IPS-11a (cell line): ENCODE results near the gene CCNT1.
A peak's percentile ranks its signal among the peaks of the same experiment; 100 is the strongest.
"Not testable (repeated sequence)": the region's sequence is repeated elsewhere in the genome, so short reads cannot be mapped to it uniquely, and the experiment has no call there.

Experiments
- H3K4me3 ChIP-seq: one replicate; pipeline ENCODE4 v1.5.1; 2013; ENCODE audit warnings: low read depth, low read length, control low read depth

Gene CCNT1

DNA sequence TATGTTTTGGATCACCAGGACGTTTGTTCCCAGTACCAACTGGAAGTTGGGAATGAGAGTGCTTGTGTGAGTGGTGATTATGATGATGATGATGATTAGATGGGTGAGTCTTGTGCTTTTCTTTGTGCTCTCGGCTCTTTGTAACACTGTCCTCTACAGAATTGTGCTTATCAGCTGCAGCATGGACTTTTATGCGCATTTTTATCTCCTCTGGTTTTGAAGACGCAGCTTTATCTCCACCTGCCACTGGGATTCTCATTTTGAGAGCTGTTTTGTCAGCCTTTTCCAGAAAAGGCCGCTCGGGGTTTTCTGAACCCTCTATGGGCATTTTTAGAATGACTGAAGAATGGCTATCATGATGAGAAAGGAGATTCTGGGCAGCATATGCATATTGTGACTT, 22.9 kb downstream of the CCNT1 start:
- H3K4me3 ChIP-seq = no peak overlapping the region

DNA sequence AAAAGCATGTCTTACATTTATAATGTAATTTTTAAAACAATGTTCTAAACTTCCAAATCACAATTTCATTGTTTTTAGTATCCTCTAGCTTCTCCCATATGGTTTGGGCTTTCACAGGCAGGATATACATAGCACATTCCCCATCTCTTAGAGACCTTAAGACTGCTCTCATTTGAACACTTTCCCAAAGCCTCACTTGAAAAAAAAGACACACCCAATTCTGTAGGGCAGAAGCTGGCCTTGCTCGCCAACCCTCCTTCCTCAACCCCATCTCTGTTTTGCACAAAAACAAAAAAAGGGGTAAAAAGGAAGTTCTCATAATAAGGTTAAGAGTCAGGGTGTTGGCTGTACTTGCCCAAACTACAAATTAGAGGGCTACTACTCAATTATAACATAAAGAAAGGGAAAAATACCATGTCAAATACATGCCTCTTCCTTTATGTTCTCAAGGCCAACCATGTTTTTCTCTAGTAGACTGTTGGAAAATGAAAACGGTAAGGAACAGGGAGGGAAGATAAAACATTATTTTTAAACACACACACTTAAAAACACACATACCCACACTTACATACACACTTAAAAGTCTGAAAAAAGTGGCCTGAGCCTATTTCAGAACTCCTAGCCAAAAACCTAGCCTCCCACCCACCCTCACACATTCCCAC, 24.6 kb downstream of the CCNT1 start:
- H3K4me3 ChIP-seq = no peak overlapping the region

DNA sequence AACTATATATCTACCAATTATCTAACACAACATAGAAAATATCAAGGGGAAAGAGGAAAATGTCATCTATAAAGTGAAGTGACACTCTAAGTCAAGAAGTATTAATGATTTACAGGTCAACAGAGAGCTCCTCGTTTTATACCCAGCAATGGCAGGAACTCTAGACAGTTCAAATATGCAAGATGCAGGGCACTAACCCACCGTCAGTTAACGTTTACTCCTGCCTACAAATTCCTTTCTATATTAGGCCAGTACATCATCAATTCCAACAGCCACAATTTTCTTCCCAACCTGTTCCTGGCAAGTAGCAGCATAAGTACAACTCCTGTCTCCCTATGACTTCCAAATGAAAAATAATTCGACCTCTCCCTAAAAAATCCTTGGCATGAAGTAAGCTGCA, 25.5 kb downstream of the CCNT1 start:
- no peak overlapping the region for H3K4me3 ChIP-seq

DNA sequence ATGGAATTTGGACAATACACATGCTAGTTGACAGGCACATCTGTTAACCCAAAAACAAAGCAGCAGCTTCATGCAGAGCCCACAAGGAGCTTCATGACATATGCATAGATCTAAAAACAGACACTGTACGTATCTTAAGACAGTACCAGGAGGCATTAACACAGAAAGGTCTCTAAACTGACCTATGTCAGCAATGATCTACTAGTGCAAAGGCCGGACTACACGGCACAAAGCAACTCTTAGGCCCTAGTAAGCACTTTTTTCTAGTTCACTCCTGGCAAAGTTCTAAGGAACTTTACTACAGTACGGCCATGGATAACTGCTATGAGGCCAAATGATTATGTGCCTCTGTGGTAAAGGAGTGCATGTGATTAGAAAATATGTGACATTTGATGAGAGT, 26.1 kb downstream of the CCNT1 start:
- H3K4me3 ChIP-seq = no peak overlapping the region

DNA sequence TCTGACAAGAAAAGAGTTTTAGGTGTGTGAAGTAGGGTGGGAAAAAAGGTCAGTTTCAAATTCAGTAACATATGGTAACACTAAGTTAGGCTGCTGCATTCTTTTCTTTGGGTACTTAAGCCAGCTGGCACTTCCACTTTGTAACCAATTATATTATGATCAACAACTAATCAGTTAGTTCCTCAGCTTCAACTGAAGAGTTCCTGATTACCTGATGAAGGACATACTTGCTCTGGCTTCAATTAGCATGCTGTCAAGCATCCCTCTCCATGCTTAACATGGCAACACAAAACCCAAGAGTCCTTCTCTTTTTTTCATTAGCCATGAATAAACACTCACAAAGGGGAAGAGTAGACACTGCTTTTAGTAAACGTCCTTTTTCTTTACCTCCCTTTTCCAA, 27.7 kb downstream of the CCNT1 start:
- no peak overlapping the region for H3K4me3 ChIP-seq

DNA sequence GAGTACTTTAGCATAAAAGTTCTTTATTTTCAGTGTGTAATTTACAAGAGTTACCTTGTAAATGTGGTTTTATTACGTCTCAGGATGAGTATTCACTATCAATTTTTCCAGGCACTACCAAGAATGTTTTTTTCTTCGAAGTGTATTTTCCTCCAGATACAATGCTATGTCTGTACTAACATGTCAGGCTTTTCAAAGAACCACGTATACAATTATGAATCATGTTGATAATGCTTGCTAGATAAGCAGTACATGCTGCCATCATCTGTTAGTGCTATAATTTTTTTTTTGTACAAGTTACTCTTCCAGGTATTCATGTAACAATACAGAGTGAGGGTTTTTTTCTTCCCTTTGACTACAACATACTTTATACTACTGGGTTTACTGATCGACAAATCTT, 28.9 kb downstream of the CCNT1 start:
- no peak overlapping the region for H3K4me3 ChIP-seq

DNA sequence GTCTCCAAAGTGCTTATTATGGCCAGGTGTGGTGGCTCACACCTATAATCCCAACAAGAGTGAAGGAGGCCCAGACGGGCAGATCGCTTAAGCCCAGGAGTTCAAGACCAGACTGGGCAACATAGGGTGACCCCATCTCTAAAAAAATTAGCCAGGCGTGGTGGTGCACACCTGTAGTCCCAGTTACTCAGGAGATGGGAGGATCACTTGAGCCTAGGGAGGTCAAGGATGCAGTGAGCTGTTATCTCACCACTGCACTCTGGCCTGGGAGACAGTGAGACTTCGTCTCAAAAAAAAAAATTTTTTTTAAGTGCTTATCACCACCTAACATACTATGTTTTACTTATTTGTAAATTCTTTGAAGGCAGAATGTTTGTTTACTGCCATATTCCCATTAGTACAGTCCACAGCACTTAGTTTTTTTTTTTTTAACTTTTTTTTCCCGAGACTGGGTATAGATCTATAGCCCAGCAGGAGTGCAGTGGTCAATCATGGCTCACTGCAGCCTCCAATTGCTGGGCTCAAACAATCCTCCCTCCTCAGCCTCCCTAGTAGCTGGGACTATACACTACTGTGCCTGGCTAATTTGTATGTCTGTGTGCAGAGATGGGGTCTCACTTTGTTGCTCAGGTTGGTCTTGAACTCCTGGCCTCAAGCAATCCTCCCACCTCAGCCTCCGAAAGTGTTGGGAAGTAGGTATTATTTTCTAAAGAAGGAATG, 29.7 kb downstream of the CCNT1 start:
- H3K4me3 ChIP-seq = no peak overlapping the region

DNA sequence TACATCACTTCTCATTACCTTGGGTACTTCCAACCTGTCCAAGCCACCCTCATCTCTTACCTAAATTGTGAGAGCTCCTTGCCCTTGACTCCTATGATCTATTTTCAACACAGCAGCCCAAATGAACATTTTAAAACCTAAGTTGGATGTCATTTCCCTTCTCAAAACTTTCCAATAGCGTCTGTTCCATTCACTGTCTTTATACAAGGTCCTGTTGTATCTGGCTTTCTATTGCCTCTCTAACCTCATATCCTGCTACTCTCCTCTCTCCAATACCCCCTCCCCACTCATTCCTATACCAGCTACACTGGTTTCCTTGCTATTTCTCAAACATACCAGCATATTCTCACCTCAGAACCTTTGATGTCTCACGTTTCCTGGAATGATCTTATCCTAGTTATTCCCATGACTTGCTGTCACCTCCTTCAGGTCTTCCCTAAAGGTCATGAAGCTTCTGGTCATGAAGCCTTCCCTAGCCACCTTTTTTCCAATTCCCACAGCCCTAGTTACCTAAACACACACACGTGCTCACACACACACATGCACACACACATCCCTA, 30.4 kb downstream of the CCNT1 start:
- H3K4me3 ChIP-seq = no peak overlapping the region

DNA sequence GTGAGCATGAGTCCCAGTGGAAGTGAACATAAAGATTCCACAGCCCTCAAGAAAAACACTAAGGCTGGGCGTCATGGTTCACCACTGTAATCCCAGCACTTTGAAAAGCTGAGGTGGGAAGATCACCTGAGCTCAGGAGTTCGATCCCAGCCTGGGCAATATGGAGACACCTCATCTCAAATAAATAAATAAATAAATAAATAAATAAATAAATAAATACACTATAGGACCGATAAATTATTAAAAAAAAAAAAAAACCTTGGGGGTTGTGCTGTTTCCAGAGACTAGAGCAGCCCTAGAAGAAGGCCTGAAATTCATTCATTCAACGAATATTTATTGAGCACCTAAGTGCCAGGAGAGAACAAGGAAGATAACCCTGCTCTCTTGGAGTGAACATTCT, 33.0 kb downstream of the CCNT1 start:
- H3K4me3 ChIP-seq = no peak overlapping the region

DNA sequence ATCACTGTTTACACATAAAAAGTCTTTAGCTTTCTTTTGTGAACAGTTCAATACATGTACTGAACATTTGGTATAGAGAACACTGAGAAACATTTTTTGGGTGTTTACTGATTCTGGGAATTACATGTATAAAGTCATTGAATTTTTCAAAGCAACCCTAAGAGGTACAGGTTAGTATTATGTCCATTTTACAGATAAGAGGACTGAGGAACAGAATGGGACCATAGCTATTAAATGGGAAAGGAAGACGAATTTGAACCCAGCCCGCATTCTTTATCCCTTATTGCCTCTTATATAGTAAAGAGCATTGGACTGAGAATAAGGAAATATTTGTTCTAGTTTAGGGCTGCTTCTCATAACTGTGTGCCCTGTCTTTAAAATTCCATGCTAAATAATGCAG, 33.6 kb downstream of the CCNT1 start:
- no peak overlapping the region for H3K4me3 ChIP-seq

DNA sequence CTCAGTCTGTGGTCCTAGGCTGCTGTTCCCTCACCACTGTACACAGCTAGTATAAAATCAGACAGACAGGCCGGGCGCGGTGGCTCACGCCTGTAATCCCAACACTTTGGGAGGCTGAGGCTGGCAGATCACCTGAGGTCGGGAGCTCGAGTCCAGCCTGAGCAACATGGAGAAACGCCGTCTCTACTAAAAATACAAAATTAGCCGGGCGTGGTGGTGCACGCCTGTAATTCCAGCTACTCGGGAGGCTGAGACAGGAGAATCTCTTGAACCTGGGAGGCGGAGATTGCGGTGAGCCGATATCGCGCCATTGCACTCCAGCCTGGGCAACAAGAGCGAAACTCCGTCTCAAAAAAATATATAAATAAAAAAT, 34.0 kb downstream of the CCNT1 start:
- H3K4me3 ChIP-seq = peak overlapping the region; percentile 68

DNA sequence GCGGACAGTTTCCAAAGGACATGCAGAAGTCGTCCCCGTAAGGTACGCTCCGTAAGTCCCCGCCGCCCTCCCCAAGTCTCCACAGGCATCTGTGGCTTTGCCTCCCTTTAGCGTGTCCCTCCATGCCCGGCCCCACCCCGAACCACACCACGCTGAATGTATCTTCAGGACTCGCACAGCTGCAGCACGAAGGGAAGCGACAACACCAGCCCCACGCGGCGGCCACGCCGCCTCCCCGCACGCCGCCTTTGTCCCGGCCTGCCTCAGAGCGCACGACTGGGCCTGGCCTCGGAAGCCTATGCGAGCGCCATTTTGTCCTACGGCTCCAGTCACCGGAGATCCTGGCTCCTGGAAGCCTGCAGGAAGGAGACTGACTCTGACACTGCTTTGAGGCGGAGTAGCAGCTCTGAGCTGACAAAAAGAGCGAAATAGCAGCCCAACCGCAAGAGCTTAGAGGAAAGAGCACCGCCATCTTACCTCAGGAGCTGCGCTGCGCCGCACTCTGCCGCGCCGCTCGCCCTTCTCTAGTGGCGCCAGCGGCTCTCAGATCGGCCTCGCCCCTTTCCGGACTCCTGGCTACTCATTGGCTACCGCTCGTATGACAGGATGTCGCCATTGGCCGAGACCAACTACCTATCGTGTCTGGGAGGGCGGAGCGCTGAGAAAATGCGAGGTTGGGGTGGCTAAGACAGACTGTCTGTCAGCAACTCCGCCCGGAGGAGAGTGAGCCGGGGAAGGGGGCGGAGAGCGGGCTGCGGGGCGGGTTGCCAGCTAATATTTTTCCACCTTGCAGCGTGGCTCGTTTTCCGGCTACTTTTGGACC, 34.6 kb downstream of the CCNT1 start, which contains the start of gene KANSL2:
KANSL2 (minus strand) TSS at position 529 of the 823 bp plus-strand sequence. CDS start 606 bp downstream, outside the sequence.
- H3K4me3 ChIP-seq = peak within 1 kb of the TSS; percentile 99

DNA sequence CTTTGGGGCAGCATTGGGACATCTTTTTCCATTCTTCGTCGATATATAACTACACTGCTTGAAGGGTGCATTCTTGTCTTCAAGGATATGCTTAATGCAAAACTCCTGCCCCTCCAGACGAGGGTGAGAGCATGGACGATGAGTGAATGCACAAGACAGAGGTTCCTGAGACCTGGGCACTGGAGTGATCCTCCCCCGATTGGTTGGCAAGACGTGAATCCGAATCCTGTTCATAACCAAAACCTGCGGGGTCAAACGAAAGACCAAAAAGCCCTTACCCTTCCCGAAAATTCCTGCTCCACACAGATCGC, 35.2 kb downstream of the CCNT1 start:
- peak overlapping the region; percentile 99 for H3K4me3 ChIP-seq

DNA sequence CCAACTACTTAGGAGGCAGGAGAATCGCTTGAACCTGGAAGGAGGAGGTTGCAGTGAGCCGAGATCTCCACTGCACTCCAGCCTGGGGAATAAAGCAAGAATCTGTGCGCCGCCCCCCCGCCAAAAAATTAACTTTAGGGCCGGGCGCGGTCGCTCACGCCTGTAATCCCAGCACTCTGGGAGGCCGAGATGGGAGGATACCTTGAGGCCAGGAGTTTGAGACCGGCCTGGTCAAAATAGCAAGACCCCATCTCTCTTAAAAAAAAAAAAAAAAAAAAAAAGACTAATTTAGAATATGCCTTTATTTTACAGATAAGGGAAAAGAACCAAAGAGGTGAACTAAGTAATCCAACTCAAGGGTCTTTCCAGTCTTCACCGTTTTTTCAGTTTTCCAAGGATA, 35.6 kb downstream of the CCNT1 start:
- H3K4me3 ChIP-seq = peak overlapping the region; percentile 99

DNA sequence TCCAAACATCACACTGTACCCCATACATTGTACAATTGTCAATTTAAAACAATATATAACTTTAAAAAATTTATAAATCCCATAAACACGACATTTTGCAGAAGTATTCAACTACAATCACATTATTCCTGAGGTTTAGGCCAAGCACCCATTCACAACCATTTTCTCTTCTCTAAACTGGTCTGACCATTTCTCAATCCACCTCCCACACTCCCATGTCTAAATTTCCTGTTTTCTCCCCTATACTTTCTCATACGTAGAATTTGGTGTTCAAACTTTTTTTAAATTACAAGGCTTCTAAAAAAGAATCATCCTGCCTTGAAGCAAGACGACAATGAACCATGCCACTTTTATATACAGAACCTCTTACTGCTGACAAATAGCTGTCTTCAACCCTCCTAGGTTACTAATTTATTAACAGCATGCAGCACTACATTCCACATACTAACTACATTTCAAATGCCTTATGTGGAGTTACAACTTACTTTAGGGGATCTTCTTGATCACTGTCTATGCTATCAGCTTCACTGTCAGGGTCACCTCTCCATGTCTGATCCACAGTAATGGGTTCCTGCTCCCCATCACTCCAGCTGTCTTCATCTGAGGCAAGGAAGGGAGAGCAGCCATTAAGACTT, 37.8 kb downstream of the CCNT1 start:
- no peak overlapping the region for H3K4me3 ChIP-seq

DNA sequence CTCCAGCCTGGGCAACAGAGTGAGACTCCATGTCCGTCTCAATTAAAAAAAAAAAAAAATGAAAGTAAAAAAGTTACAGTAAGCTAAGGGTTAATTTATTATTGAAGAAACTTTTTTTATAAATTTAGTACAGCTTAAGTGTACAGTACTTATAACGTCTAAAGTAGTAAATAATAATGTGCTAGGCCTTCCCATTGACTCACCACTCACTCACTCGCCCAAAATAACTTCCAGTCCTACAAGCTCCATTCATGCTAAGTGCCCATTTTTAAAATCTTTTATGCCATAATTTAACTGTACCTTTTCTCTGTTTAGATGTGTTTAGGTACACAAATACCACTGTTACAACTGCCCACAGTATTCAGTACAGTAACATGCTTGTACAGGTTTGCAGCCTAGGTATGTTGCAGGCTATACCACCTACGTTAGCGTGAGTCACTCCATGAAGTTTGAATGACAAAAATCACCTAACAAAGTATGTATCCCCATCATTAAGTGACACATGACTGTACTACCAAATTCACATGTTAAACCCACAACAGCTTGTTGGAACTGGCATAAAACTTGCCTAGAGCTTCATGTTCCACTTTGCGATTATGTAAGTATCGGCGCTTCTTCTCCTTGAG, 45.2 kb downstream of the CCNT1 start:
- no peak overlapping the region for H3K4me3 ChIP-seq

DNA sequence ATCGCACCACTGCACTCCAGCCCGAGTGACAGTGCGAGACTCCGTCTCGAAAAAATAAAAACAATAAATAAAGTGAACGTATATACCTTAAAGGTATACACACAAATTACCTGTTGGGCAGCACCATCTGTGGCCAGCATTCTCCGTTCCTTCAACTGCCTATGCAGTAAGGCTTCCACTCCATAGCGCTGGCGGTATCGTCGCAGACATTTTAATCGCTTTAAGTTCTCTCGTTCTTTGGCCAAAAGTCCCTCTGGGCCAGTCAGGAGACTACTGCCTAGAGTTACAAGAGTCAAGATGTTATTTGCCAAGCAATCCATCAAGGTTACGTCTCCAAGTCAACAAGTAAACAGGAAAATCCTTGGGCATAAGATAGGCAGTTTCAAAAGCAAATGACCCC, 47.5 kb downstream of the CCNT1 start:
- H3K4me3 ChIP-seq = no peak overlapping the region

DNA sequence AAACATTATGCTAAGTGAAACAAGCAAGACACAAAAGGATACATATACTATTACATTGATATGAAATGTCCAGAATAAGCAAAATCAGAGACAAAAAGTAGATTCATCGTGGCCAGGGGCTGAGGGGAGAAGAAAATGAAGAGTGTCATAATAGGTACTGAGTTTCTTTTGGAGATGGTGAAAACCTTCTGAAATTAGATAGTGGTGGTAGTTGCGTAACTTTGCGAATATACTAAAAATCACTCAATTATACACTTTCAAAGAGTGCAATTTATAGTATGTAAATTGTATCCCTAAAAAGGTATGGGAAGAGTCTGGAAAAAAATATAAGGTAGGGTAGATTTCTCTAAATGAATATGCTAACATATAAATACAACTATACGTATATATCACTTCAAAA, 56.6 kb downstream of the CCNT1 start:
- no peak overlapping the region for H3K4me3 ChIP-seq

DNA sequence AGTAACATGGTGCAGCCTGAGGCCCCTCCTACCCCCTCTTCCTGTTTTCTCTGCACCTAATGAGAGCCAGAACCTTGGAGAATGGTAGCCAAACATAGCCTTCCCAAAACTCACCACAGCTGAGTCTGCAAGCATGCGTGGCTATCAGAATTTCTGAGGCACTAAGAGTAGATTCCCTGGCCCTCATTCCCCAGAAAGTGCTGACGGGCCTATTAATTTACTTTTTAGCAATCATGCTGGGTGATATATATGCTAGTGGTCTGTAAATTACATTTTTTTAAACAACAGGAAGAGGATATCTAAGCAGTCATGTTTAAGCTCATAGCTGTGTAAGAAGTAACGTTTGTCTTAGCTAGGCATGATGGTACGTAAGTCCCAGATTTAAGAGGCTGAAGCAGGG, 64.8 kb downstream of the CCNT1 start:
- no peak overlapping the region for H3K4me3 ChIP-seq

DNA sequence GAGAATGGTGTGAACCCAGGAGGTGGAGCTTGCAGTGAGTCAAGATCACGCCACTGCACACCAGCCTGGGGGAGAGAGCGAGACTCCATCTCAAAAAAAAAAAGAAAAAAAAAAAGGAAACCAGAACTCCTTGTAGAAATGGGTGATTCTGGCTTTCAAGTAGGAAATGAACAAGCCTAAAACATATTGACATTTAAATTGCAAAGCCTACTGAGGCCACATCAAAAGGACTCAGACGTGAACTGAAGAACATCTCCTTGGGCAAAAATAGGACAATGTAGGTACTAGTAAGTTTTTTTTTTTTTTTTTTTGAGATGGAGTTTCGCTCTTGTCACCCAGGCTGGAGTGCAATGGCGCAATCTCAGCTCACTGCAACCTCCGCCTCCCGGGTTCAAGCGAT, 71.2 kb downstream of the CCNT1 start:
- not testable (repeated sequence) for H3K4me3 ChIP-seq

DNA sequence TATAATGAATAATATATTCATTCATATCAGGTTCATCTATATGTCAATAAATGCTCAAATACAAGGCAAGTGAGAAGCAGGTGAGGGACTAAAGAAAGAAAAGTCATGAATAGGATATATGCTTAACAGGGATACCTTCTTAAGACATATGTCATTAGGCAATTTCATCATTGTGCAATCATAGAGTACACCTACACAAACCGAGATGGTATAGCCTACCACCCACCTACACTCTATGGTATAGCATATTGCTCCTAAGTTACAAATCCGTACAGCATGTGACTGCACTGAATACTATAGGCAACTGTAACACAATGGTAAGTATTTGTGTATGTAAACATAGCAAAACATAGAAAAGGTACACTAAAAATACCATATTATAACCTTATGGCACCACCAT, 73.5 kb downstream of the CCNT1 start:
- H3K4me3 ChIP-seq = no peak overlapping the region
